GM18951 (cell line): ENCODE measurements around the gene VPS51.

Experiments used
- POLR2A ChIP-seq: IDR thresholded peaks from 4 replicates; pipeline ENCODE4 v1.6.1; 2011; ENCODE audit warnings: mild to moderate bottlenecking; ENCODE audit not compliant: insufficient read length, insufficient read depth; ENCODE audit errors: extremely low read depth
- in situ Hi-C: fragments of 300-500 bp; cut with MboI; formaldehyde crosslinking; loops from one replicate; pipeline ENCODE4 v1.12.0; 2022; ENCODE audit warnings: low sequenced_read_pairs, mixed read lengths, inconsistent platforms; ENCODE audit not compliant: unreplicated experiment

VPS51 gene

DNA sequence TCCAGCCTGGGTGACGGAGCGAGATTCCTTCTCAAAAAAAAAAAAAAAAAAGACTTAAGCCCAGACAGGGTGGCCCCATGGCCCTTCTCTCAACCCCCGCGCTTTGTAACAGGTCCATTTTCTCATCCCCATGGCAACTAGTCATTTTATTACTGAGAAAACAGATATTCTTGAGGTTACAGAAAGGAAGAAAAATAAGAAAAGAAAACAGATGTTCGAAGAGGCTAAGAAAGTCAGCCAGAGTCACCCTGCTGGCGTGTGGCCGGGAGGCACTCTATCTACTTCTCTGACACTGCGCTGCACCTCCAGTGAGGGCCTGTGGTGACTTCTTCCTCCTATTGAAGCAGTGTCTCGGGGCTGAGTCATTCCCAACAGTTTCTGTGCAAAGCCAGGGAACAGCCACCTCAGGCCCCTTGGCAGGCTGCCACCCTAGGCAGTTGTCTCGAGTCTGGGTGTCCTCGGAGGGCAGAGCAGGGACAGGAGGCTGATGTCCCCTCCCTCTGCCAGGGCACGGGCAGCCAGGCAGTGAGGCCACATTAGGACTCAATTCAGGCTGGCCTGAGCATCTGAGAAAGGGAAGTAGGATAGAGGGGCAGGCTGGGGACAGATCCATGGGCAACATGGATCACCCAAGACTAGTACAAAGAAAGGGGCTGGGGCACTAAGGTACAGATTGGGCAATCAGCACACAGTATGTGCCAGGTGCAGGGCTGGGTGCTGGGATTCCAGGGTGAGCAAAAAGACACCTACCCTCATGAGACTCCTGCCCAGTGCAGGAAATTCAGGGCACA lies 54.7 kb downstream of the VPS51 start:
- in situ Hi-C loops = no loop called here
- no peak for TF ChIP-seq POLR2A

DNA sequence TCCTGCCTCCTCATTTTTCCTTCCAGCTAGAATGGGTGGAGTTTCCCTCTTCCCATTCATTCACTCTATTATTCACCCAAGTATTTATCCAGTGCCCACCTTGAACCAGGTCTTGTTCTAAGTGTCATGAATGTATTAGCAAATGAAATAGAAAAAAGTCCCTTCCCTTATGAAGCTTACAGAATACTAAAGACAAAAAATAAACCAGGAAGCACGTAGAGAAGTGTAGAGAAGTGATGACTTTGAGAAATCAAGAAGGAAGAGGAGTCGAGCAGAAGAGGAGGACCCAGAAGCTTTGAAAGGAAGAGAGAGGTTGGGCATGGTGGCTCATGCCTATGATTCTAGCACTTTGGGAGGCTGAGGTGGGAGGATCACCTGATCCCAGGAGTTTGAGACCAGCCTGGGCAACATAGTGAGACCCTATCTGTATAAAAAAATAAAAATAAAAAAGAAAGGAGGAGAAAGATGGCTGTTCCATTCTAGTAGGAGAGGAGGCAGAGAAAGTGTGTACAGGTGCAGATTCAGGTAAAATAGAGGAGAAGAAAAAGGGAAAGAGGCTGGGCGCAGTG lies 55.4 kb downstream of the VPS51 start:
- in situ Hi-C loops = no loop called here
- no peak for TF ChIP-seq POLR2A

DNA sequence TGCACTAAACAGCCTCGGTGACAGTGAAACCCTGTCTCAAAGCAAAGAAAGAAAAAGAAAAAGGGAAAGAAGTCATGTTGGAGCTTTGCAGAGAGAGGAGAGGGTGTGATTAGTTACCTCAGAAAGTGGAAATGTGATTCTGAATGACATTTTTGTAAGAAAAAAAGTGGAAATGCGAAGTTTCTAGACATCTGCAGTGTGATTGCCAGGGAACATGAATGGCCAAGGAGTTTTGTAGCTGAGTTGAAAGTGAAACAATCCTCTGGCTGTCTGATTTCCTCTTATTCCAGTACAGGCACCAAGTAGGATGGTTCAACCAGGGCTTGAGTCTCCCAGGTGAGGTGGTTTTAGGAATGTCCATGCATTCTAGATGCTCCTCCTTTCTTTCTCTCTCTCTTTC lies 56.1 kb downstream of the VPS51 start:
- in situ Hi-C loops = no loop called here
- no peak for TF ChIP-seq POLR2A

DNA sequence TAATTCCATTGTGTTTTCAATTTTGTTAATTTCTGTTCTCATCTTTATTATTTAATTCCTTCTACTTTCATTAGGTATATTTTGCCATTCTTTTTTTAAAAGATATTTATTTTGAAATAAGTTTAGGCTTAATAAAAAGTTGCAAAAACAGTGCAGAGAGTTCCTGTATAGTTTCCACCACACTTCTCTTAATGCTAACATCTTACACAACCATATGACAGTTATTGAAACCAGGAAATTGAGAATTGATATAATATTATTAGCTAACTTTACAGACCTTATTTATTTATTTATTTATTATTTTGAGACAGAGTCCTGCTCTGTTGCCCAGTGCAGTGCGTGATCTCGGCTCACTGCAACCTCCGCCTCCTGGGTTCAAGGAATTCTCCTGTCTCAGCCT lies 60.2 kb downstream of the VPS51 start:
- TF ChIP-seq POLR2A = no peak
- in situ Hi-C loops = no loop called here

DNA sequence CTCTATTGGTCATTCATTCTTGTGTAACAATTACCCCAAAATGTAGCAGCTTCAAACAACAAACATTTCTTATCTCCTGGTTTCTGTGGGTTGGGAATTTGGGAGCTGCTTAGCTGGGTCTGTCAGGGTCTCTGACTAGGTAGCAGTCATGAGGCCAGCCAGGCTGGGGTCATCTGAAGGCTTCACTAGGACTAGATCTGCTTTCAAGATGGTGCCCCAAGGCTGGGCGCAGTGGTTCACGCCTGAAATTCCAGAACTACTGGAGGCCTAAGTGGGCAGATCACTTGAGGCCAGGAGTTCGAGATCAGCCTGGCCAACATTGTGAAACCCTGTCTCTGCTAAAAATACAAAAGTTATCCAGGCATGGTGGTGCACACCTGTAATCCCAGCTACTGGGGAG lies 60.9 kb downstream of the VPS51 start:
- in situ Hi-C loops = no loop called here
- TF ChIP-seq POLR2A = no peak

DNA sequence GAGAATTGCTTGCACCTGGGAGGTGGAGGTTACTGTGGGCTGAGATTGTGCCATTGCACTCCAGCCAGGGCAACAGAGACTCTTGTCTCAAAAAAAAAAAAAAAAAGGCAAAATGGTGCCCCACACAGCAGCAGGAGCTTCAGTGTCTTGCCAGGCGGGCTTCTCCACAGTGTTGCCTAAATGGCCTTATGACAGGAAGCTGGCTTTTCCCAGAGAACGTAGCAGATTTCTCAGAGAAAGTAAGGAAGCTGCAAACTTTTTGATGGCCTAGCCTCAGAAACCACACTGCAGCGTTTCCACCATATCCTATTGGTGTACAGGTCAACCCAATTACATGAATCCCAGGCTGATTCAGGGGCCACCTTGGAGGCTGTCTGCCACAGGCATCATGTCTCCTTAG lies 61.3 kb downstream of the VPS51 start:
- in situ Hi-C loops = no loop called here
- no peak for TF ChIP-seq POLR2A

DNA sequence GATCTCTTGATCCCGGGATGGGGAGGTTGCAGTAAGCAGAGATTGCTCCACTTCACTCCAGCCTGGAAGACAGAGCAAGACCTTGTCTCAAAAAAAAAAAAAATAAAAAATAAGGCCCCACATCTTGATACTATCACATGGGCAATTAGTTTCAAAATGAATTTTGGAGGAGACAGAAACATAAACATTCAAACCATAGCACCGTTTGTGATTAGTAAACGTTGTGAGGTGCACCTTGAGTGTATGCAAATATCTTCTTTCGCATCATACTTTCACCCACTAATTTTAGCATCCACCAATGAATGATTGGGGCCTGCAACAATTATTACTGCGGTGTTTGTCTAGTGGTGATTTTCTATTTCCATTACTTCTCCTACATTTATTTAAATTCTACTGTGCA lies 63.0 kb downstream of the VPS51 start:
- in situ Hi-C loops = no loop called here
- no peak for TF ChIP-seq POLR2A

DNA sequence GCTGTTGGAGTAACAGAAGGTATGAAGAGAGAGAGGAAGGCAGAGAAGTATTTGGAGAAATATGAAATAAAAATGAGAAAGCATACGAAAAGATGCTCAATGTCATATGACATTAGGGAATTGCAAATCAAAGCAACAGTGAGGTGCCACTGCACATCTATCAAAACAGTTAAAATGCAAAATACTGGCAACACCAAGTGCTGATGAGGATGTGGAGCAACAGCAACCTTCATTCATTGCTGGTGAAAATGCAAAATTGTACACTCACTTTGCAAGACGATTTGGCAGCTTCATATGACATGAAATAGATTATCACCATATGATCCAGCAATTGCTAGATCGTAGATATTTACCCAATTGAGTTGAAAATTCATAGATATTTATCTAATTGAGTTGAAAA lies 64.6 kb downstream of the VPS51 start:
- no peak for TF ChIP-seq POLR2A
- in situ Hi-C loops = no loop called here
